SK-N-SH (cell line): Measurements from ENCODE around the gene IRX3.

Source experiments
- FOXM1 ChIP-seq: IDR thresholded peaks from 2 replicates; pipeline ENCODE4 v1.4.0; 2012; ENCODE audit warnings: low read depth, mild to moderate bottlenecking
- MAX ChIP-seq: IDR thresholded peaks from 2 replicates; pipeline ENCODE4 v1.4.0; 2012; ENCODE audit warnings: low read depth
- NFIC ChIP-seq: IDR thresholded peaks from 2 replicates; pipeline ENCODE4 v1.4.0; 2012; ENCODE audit warnings: borderline replicate concordance
- POLR2AphosphoS5 ChIP-seq: IDR thresholded peaks from 2 replicates; pipeline ENCODE4 v1.6.1; 2012; ENCODE audit warnings: low read depth, low read length
- TF ChIP-seq, protein P1 (sequence below): fragments of 200-600 bp; sonication (generic); IDR thresholded peaks from 2 replicates; pipeline ENCODE4 v1.6.1; 2017; ENCODE audit warnings: antibody characterized with exemption, mild to moderate bottlenecking, moderate library complexity
- TF ChIP-seq, protein P2 (sequence below): IDR thresholded peaks from 2 replicates; pipeline ENCODE4 v1.4.0; 2012; ENCODE audit warnings: low read depth, borderline replicate concordance

DNA sequence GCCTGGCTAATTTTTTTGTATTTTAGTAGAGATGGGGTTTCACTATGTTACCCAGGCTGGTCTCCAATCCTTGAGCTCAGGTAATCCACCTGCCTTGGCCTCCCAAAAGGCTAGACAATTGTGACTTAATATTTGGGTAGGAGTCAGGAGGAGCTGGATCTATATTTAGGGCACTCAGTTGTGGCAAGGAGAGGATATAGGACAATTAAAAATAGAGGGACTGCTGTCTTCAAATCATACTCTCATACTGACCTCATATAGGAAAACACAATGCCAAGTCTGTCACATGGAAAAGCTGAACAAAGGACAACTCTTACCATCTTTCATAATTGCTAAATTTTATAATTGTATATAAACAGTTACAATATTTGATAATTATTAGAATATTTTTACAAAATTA is 17.1 kb downstream of the IRX3 start:
- TF ChIP-seq, protein P1, sequence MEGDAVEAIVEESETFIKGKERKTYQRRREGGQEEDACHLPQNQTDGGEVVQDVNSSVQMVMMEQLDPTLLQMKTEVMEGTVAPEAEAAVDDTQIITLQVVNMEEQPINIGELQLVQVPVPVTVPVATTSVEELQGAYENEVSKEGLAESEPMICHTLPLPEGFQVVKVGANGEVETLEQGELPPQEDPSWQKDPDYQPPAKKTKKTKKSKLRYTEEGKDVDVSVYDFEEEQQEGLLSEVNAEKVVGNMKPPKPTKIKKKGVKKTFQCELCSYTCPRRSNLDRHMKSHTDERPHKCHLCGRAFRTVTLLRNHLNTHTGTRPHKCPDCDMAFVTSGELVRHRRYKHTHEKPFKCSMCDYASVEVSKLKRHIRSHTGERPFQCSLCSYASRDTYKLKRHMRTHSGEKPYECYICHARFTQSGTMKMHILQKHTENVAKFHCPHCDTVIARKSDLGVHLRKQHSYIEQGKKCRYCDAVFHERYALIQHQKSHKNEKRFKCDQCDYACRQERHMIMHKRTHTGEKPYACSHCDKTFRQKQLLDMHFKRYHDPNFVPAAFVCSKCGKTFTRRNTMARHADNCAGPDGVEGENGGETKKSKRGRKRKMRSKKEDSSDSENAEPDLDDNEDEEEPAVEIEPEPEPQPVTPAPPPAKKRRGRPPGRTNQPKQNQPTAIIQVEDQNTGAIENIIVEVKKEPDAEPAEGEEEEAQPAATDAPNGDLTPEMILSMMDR = no peak
- TF ChIP-seq FOXM1 = no peak
- TF ChIP-seq POLR2AphosphoS5 = no peak
- no peak for TF ChIP-seq MAX
- no peak for TF ChIP-seq NFIC
- TF ChIP-seq, protein P2, sequence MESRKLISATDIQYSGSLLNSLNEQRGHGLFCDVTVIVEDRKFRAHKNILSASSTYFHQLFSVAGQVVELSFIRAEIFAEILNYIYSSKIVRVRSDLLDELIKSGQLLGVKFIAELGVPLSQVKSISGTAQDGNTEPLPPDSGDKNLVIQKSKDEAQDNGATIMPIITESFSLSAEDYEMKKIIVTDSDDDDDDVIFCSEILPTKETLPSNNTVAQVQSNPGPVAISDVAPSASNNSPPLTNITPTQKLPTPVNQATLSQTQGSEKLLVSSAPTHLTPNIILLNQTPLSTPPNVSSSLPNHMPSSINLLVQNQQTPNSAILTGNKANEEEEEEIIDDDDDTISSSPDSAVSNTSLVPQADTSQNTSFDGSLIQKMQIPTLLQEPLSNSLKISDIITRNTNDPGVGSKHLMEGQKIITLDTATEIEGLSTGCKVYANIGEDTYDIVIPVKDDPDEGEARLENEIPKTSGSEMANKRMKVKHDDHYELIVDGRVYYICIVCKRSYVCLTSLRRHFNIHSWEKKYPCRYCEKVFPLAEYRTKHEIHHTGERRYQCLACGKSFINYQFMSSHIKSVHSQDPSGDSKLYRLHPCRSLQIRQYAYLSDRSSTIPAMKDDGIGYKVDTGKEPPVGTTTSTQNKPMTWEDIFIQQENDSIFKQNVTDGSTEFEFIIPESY = no peak
